Adrenal gland (tissue), 5 donors: ENCODE measurements around the gene PLPP4.

Experiments
- CTCF ChIP-seq, 6 experiments: fragments of 450-650 bp in 4 of 6; fragments of 200-600 bp in 2 of 6; sonication (generic) in 1 of 6; IDR thresholded peaks; 1 replicate in 5 of 6; 2 replicates in 1 of 6; pipeline versions ENCODE4 v1.5.1 to v1.8.0; 2016 to 2021; ENCODE audit warnings: antibody characterized with exemption in 6 of 6, mild to moderate bottlenecking in 2 of 6, moderate library complexity in 1 of 6
- POLR2A ChIP-seq, 2 donors: fragments of 450-650 bp; IDR thresholded peaks; one replicate each; pipeline ENCODE4 v1.6.1; 2017; ENCODE audit warnings: antibody characterized with exemption in 2 of 2, mild to moderate bottlenecking in 2 of 2, moderate library complexity in 1 of 2
- donor health status: DM: no; HTN: no; CAD: no.

- TF ChIP-seq CTCF (IDR thresholded peaks at IDR 0.05), result no peak
- no peak for TF ChIP-seq POLR2A (IDR thresholded peaks at IDR 0.05)
Measured at GRCh38 chr10:120616311-120616911, 159.4 kb downstream of the PLPP4 start.
